Esophagus mucosa (tissue), 1 donor: ENCODE measurements around the gene RPS27L. TPM values are rescaled to one million over a fixed set of nuclear protein-coding genes. Genes with fewer than 3 reads are reported as not detected.
"Not testable (repeated sequence)": the region's sequence is repeated elsewhere in the genome, so short reads cannot be mapped to it uniquely, and the experiment has no call there.

Source experiments
- ATAC-seq: fragments of 200-7000 bp; cut with Tn5 transposase; one replicate; pipeline ENCODE4 v1.9.1; 2020
- total RNA-seq: library from RNA; stranded (reverse); gene quantifications from one replicate; pipeline ENCODE4 v1.2.4, GENCODE V29; 2023
- donor health status: DM: yes; HTN: yes; CAD: no.

RPS27L gene
- total RNA-seq, 1 donor from 2014 or later, result 54.4 TPM

DNA sequence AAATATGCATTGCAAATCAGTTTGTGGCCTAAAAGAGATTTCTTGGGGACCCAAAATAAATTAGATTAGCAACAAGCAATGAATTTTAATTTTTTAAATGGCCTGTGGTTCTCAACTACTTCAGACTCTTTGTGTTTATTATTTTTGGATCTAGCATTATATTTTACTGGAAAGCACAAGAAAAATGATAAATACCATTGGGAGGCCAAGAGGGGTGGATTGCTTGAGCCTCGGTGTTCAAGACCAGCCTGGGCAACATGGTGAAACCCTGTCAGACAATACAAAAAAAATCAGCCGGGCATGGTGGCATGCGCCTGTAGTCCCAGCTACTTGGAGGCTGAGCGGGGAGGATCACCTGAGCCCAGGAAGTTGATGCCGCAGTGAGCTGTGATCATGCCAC is 22.0 kb downstream of the RPS27L start:
- no peak for ATAC-seq

DNA sequence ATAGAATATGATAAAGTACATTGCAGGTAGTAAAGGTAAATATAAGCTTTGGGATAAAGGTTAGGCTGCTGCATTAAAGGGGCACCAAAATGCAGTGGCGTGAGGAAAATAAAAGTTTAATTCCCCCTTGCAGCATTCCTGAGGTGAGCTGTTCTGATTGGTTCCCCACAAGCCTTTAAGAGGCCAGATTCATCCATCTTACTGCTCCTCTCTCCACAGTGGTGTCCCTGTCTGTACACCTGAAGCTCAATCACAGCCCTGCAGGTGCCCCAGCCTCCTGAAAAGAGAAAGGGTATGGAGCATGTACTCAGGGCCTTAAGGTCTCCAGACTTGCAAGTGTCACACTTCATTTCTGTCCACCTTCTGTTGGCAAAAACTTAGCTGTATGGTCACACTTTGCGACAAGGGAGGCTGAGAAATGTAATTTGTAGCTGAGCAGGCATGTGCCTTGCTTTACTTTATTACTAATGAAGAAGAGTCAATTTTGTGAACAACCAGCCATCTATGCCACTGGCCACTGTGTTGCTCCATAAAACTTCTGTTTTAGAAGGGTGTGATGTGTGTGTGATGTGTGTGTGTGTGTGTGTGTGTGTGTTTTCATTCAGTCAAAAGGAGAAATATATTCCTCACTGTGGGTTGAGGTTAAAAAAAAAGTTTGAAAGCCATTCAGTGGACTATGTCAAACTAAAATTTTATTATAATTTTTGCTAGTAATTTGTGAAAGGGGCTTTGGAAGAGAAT is 22.9 kb downstream of the RPS27L start:
- ATAC-seq, result peak; percentile 23

DNA sequence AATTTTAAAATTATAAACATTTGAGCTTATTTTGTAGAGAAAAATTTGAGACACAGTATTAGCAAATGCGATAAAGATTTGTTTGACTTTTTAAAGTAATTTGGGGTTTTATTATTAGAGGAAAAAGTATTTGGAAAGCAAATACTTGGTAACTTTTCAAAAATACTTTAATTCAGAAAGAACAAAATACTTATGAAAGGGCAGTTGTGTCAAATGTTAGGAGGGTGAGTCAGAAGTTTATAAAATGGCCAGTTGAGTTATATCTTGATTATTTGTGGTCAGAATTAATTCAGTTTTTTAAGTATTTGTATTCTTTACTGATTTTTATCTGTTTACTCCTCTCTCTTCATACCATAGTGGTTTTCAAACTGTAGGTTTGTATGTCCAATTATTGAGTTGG is 23.5 kb downstream of the RPS27L start:
- ATAC-seq, result no peak

DNA sequence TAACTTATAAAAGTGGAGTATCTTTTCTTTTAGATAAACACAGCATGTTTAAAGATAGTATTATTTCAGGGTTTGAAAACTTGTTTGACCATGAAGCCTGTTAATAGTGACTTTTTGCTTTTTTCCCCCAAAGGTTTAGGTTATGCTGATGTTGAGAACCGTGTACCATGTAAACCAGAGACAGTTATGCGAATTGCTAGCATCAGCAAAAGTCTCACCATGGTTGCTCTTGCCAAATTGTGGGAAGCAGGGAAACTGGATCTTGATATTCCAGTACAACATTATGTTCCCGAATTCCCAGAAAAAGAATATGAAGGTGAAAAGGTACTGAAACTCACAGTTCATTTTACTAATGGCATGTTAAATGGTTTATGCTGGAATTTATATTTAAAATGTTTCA is 30.6 kb downstream of the RPS27L start:
- ATAC-seq, result no peak

DNA sequence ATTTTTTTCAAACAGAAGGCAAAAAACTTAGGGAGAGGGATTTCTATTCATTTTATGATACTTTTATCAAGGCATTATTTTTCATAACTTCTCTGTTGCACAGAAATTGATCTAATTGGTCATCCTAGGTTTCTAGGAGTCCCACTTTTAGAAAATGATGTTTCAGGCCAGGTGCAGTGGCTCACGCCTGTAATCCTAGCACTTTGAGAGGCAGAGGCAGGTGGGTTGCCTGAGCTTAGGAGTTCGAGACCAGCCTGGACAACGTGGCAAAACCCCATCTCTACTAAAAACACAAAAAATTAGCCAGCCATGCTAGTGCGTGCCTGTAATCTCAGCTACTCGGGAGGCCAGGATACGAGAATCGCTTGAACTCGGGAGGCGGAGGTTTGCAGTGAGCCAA is 32.8 kb downstream of the RPS27L start:
- ATAC-seq, result no peak

DNA sequence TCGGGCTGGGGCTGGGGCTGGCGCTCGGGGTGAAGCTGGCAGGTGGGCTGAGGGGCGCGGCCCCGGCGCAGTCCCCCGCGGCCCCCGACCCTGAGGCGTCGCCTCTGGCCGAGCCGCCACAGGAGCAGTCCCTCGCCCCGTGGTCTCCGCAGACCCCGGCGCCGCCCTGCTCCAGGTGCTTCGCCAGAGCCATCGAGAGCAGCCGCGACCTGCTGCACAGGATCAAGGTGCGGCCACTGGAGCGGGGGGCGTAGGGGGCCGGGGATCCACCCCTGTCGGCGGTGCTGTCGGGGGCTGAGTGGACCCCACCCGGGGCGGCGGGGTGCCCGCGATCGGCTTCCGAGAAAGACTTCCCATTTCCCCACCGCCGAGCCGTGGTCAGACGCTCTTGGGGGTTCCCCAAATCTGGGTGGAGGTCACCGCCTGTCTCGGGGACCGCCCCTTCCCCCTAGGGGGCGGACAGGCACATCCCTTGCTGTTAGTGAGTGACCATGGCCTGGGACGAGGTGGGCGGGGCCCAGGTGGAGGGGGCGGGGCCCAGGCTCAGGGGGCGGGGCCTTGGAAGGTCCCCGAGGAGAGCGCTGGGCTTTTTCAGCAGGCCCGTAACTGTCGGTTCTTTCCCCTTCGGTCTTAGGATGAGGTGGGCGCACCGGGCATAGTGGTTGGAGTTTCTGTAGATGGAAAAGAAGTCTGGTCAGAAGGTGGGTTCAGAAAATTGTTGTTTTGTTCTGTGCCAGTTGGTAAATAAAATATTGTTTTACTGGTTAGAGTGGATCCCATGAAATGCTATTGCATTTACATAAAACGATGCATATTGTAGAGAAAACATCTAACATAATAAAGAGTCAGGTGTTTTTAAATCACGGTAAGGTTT is 35.0 kb downstream of the RPS27L start:
- peak; percentile 99 for ATAC-seq

DNA sequence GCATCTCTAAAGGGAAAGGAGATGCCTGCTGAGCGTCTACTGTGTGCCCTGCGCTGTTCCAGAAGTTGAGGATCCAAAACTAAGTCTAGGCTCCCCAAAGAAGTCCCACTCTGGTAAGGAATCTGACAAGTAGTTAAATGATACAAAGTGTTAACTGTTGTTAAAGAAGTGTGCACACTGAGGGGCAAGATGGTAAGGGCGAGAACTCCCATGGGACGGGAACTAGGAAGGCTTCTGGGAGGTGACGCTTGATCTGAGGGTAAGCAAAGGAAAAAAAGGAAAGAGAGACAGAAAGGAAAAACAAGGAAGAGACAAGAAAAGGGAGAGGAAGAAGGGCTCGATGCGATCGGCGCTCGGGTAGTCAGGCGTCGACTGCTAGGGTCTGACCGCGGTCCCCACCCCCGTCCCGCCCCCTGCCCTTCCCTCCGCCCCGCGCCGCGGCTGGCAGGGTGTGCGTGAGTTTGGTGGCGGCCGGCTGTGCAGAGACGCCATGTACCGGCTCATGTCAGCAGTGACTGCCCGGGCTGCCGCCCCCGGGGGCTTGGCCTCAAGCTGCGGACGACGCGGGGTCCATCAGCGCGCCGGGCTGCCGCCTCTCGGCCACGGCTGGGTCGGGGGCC is 35.8 kb downstream of the RPS27L start, which contains the start of gene LACTB:
LACTB (plus strand) TSS at position 480 of the 620 bp plus-strand sequence; CDS start at position 491, 11 bp downstream.
- ATAC-seq, result peak; percentile 94

DNA sequence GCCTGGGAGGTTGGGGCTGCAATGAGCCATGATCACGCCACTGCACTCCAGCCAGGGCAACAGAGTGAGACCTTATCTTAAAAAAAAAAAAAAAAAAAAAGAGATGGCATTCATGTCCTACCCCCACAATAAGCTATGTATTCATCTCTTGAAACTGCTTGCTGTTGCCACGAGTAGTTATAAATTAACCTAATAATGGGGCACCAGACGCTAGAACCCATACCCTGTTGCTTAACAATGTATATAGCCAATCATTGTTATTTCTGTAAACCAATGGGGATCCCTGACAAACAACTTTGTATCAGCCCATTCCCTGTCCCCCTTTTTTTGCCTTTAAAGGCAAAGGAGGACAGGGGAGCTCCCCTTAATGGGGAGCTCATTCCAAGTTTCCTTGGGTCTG is 38.4 kb downstream of the RPS27L start:
- no peak for ATAC-seq

DNA sequence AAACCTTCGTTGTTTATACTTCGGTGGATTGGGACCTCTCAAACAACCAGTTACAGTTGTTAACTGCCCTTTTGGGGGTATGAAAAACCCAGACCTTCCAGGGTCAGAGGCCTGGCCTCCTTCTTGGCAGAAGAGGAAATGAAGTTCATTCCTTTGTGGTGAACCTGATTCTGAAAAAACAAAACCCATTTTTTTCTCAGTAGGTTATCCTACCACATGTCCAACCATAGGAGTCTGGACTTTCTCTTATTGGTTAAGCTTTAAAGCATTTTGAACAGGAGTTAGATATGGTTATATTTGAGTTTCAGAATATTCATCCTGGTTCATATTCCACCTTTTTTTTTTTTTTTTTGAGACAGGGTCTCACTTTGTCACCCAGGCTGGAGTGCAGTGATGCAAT is 42.8 kb downstream of the RPS27L start:
- ATAC-seq, result no peak

DNA sequence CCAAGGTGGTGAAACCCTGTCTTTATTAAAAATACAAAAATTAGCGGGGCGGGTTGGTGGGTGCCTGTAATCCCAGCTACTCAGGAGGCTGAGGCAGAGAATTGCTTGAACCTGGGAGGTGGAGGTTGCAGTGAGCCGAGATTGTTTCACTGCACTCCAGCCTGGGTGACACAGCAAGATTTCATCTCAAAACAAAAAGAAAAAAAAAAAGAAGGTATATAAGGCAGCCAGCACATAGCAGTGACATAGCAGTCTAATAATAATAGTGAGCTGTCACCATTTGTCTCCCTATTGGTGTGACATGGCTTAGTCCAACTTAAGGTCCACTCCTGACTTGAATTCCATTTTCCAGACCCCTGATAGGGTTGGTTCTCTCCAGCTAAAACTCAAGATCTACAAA is 44.4 kb downstream of the RPS27L start:
- no peak for ATAC-seq

DNA sequence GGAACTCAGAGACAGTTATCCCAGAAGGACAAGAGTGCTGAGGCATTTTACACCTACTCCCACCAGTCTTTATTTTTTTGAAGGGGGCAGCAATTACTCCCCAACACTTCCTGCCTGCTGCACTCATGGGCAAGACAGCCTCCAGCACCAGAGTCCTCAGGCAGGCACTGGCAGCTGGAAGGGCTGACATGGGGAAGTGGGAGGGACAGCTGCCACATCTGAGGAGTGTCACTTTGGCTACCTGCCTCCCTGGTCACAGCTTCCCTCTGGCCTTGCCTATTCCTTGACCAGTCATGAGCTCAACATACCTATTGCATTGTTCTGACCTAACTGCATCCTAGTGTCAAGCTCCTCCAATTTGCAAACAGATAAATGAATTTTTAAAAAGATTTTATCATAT is 45.8 kb downstream of the RPS27L start:
- ATAC-seq, result no peak

DNA sequence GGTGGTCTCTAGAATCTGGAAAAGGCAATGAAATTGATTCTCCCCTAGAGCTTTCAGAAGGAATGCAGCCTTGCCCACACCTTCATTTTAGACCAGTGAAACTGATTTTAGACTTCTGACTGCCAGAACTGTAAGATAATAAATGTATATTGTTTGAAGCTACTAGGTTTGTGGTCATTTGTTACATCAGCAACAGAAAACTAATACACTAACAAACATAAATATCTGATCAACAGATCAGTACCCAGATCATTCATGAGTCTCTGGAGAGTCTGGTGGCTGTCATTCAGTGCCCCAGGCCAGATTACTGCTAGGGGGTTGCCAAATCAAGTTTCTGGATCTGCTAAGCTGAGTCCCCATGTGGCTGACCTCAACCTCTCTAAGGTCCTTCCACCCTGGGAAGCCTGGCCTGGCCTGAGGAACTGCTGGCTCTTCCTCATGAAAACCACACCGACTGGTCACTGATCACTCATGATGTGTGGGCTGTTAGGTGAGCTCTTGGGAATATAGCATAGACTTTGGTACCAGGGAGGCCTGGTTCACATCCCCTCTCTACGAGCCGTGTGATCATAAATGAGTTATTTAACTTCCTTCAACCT is 46.8 kb downstream of the RPS27L start:
- ATAC-seq, result no peak

DNA sequence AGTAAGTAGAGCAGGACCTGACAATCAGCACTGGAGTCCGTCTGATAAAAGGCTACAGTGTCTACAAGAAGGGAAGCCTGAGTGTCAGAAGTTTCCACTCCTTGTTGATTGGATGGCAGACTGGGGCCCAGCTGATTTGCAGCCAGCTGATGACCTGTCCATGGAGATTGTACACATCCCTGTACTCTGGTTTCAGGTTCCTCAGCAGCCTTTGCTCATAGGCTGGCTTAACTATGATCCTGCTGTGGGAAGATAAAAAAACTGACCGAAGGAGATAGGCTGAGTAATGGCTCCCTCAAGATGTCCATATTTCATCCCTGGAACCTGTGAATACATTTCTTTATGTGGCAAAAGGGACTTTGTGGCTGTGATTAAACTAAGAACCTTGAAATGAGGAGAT is 47.4 kb downstream of the RPS27L start:
- ATAC-seq, result no peak

DNA sequence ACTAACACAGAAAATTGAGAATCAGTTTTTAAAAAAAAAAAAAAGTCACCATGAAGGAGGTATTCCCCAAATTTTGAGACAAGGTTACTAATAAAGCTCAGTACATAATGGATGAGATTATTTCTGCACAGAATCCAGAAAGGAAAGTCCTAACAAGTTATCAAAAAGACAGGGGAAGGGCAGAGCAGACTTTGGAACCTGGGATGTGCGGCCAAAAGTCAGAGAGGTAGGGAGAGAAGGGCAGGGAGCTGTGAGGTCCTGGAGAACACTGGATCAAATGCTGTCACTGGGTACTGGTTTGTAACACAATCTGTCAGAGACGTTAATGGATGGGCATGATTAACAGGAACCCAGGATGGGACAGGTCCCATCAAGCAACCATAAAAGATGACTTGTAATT is 47.8 kb downstream of the RPS27L start:
- ATAC-seq, result no peak

DNA sequence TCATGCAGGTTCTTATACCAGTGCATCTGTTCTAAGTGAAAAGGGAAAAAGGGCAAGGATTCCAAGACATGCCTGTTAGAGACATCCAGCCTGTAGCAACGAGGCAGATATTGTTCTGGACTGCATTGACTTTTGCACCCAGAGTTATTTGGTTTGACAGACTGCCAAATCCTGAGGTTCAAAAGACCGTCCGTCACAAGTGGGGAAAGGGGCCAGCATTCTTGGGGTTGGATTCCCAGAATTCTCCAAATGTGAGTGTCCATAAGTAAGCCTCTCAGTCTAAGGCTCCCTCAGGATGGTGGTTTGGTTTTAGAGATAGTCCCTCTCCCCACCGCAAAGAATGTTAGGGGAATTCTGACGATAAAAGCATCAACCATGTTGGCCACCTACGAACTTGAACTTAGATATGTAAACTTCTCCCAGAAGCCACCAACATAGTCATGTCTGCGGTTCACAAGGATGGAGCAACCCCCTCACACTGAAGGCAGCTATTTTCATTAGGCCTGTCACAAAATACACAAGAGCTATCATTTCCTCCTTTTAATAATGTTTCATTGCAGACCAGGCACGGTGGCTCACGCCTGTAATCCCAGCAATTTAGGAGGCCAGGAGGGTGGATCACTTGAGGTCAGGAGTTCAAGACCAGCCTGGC is 49.3 kb downstream of the RPS27L start:
- peak; percentile 26 for ATAC-seq

DNA sequence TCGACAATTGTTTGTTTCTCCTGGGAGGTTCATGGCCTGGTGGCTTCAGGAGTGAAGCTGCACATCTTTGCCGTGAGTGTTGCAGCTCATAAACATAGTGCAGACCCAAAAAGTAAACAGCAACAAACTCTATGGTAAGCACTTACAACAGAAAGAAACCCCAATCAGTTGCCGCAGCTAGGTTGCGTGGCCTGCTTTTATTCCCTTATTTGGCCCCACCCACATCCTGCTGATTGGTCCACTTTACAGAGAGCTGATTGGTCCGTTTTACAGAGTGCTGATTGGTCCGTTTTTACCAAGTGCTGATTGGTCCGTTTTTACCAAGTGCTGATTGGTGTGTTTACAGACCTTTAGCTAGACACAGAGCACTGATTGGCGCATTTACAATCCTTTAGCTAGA is 51.9 kb downstream of the RPS27L start:
- not testable (repeated sequence) for ATAC-seq

DNA sequence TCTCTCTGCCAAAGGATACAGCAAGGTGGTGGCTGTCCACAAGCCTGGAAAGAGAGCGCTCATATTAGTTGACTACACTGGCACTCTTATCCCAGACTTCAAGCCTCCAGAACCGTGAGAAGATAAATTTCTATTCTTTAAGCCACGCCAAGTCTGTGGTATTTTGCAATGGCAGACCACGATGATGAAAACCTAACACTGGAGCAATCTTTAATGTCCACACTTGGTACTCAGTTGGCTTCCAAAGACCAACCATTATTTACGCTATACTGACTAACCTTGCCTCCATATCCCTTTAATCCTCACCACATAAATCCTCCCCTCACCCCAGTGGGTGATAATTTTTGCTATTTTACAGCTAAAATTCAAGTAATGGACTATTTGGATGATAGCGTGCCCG is 52.5 kb downstream of the RPS27L start:
- no peak for ATAC-seq

DNA sequence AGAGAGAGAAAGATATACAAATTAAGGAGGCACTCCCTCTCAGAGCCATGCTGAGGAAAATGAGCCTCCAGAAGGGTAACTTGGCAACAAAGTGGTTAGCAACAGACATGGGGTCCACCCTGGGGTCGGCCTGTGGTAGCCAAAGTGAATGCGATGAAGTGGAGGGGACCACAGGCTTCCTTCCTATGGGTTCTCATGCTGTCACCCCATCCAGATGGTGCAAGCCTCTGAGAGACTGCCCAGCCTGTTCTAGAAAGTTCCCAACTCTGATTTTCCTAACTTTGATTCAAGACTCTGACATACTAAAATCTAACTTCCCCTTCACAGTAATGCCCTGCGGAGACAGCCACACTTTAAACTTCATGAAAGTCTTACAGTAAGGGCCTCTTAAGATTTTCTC is 53.9 kb downstream of the RPS27L start:
- no peak for ATAC-seq

DNA sequence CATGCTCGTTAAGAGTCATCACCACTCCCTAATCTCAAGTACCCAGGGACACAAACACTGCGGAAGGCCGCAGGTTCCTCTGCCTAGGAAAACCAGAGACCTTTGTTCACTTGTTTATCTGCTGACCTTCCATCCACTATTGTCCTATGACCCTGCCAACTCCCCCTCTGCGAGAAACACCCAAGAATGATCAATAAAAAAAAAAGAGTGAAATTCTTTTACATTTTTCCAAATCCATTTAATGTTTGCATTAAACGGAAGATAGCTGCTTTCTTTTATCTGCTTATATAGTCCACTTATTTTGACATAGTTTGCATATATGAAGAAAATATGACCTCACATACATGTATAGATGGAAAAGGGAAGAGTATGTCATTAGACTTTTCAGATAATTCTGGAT is 57.7 kb downstream of the RPS27L start:
- not testable (repeated sequence) for ATAC-seq

DNA sequence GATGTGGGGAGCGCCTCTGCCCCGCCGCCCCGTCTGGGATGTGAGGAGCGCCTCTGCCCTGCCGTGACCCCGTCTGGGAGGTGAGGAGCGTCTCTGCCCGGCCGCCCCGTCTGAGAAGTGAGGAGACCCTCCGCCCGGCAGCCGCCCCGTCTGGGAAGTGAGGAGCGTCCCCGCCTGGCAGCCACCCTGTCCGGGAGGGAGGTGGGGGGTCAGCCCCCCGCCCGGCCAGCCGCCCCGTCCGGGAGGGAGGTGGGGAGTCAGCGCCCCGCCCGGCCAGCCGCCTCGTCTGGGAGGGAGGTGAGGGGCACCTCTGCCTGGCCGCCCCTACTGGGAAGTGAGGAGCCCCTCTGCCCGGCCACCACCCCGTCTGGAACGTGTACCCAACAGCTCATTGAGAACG is 58.4 kb downstream of the RPS27L start:
- not testable (repeated sequence) for ATAC-seq
